GM12878 (cell line): ENCODE results near the gene MKNK1. TPM values are rescaled to one million over a fixed set of nuclear protein-coding genes. Genes with fewer than 3 reads are reported as not detected.

Experiments used
- ATAC-seq: fragments of 200-7000 bp; cut with Tn5 transposase; 3 replicates; pipeline ENCODE4 v1.9.1; 2020; ENCODE audit warnings: mild to moderate bottlenecking, moderate library complexity
- BruUV-seq: library from RNA; stranded (reverse); fragments of 400-500 nt; replicated peaks from 2 replicates; lab custom pipeline; 2021; lab: Mats Ljungman, UMichigan
- CTCF ChIA-PET: fragments of 300-600 bp; sonication (Branson Sonifier 250); formaldehyde crosslinking; extraction: SDS; loops from one replicate; lab custom pipeline; 2021; ENCODE audit warnings: inconsistent platforms; lab: Yijun Ruan, JAX
- POLR2A ChIA-PET: fragments of 350-600 bp; formaldehyde crosslinking; extraction: SDS; loops from one replicate; lab custom pipeline; 2021; ENCODE audit warnings: inconsistent platforms; lab: Charles Lee
- RAD21 ChIA-PET: fragments of 300-600 bp; sonication (Branson Sonifier 250); formaldehyde crosslinking; loops from one replicate; lab custom pipeline; 2023; ENCODE audit warnings: antibody characterized with exemption; ENCODE audit not compliant: unreplicated experiment; lab: Charles Lee
- SMC1A ChIA-PET: fragments of 300-600 bp; sonication (Branson Sonifier 250); formaldehyde crosslinking; loops from one replicate; lab custom pipeline; 2023; ENCODE audit not compliant: unreplicated experiment, uncharacterized antibody; lab: Charles Lee
- DNase-seq: peaks from one replicate; pipeline ENCODE4 v3.0.0-alpha.2; 2011; ENCODE audit warnings: low read depth, low spot score
- FAIRE-seq: peaks from 3 replicates; lab custom pipeline; 2011; peaks lifted over from hg19 to GRCh38; lab: Jason Lieb, UNC
- H2AFZ ChIP-seq: 2 replicates; pipeline ENCODE4 v1.6.0; 2011; ENCODE audit warnings: low read depth, low read length, control low read depth; ENCODE audit not compliant: control insufficient read depth
- H3K27ac ChIP-seq: 2 replicates; pipeline ENCODE4 v1.5.1; 2011; ENCODE audit warnings: control low read depth; ENCODE audit not compliant: control insufficient read depth, insufficient read depth
- H3K27me3 ChIP-seq, 2 experiments: replicated peaks in 1 of 2; 2 replicates each; pipeline versions ENCODE4 v1.6.0 to v1.6.1; 2011; ENCODE audit warnings: low read length in 1 of 2; ENCODE audit not compliant: control insufficient read depth in 2 of 2, insufficient read depth in 2 of 2
- H3K36me3 ChIP-seq, 2 experiments: 2 replicates each; pipeline ENCODE4 v1.5.1; 2011; ENCODE audit warnings: low read length in 1 of 2; ENCODE audit not compliant: control insufficient read depth in 2 of 2, insufficient read depth in 2 of 2
- H3K4me1 ChIP-seq: 2 replicates; pipeline ENCODE4 v1.6.1; 2011; ENCODE audit warnings: mild to moderate bottlenecking, low read length, moderate library complexity, mixed read lengths; ENCODE audit not compliant: control insufficient read depth, insufficient read depth
- H3K4me2 ChIP-seq: 2 replicates; pipeline ENCODE4 v1.6.0; 2011; ENCODE audit warnings: control low read depth; ENCODE audit not compliant: control insufficient read depth, insufficient read depth
- H3K4me3 ChIP-seq: fragments of 200-600 bp; sonication (generic); 2 replicates; pipeline ENCODE4 v1.5.1; 2016
- H3K79me2 ChIP-seq: 2 replicates; pipeline ENCODE4 v1.6.0; 2011; ENCODE audit warnings: low read length; ENCODE audit not compliant: control insufficient read depth, insufficient read depth
- H3K9ac ChIP-seq: 2 replicates; pipeline ENCODE4 v1.8.0; 2011; ENCODE audit warnings: low read length, control low read depth, mixed read lengths; ENCODE audit not compliant: control insufficient read depth, insufficient read depth
- H3K9me3 ChIP-seq: replicated peaks from 3 replicates; pipeline ENCODE4 v1.5.1; 2011; ENCODE audit warnings: mild to moderate bottlenecking, low read length; ENCODE audit not compliant: control insufficient read depth, insufficient read depth
- H4K20me1 ChIP-seq: 2 replicates; pipeline ENCODE4 v1.6.0; 2011; ENCODE audit not compliant: control insufficient read depth, insufficient read depth
- DPF2 ChIP-seq: fragments of 450-650 bp; IDR thresholded peaks from 2 replicates; pipeline ENCODE4 v1.6.1; 2017; ENCODE audit warnings: mild to moderate bottlenecking
- EGR1 ChIP-seq, 2 experiments: IDR thresholded peaks; 1 replicate in 1 of 2; 2 replicates in 1 of 2; pipeline ENCODE4 v1.6.1; 2011 to 2012; ENCODE audit warnings: low read depth in 2 of 2, low read length in 2 of 2, borderline replicate concordance in 1 of 2, mild to moderate bottlenecking in 1 of 2, moderate library complexity in 1 of 2
- GATAD2B ChIP-seq: fragments of 450-650 bp; conservative IDR thresholded peaks from 2 replicates; pipeline ENCODE4 v1.6.1; 2017; ENCODE audit warnings: low read depth, mild to moderate bottlenecking, moderate library complexity
- KDM1A ChIP-seq: fragments of 200-600 bp; sonication (generic); IDR thresholded peaks from 2 replicates; pipeline ENCODE4 v1.6.1; 2016; ENCODE audit warnings: borderline replicate concordance
- MYC ChIP-seq: IDR thresholded peaks from 2 replicates; pipeline ENCODE4 v1.6.1; 2011; ENCODE audit warnings: mild to moderate bottlenecking, low read length, moderate library complexity, inconsistent platforms; ENCODE audit not compliant: insufficient read depth, insufficient replicate concordance, insufficient read length, severe bottlenecking
- NFYA ChIP-seq: IDR thresholded peaks from 2 replicates; pipeline ENCODE4 v1.6.1; 2011; ENCODE audit warnings: low read depth, mild to moderate bottlenecking, low read length, improper control_type of control experiment, borderline replicate concordance
- NR2C2 ChIP-seq: IDR thresholded peaks from 2 replicates; pipeline ENCODE4 v1.6.1; 2011; ENCODE audit warnings: borderline replicate concordance, low read depth; ENCODE audit not compliant: control insufficient read depth, insufficient read length
- RAD21 ChIP-seq: IDR thresholded peaks from 2 replicates; pipeline ENCODE4 v1.6.1; 2011; ENCODE audit warnings: mild to moderate bottlenecking, low read depth, low read length, moderate library complexity; ENCODE audit not compliant: insufficient read depth
- SMAD5 ChIP-seq: IDR thresholded peaks from 2 replicates; pipeline ENCODE4 v1.6.1; 2016; ENCODE audit warnings: antibody characterized with exemption, low read depth
- TCF7 ChIP-seq: IDR thresholded peaks from 2 replicates; pipeline ENCODE4 v1.6.1; 2014; ENCODE audit warnings: antibody characterized with exemption, borderline replicate concordance
- ZNF207 ChIP-seq: fragments of 450-650 bp; IDR thresholded peaks from 2 replicates; pipeline ENCODE4 v1.6.1; 2014; ENCODE audit warnings: antibody characterized with exemption, mild to moderate bottlenecking, borderline replicate concordance
- WGBS: methylation state at CpG from one replicate; pipeline ENCODE4 v1.1.6; 2016; ENCODE audit warnings: low lambda C conversion rate; ENCODE audit not compliant: insufficient replicate concordance, insufficient coverage; ENCODE audit errors: missing lambda C conversion rate; 5-methylcytosine and 5-hydroxymethylcytosine counted together
- in situ Hi-C: fragments of 300-500 bp; cut with MboI; formaldehyde crosslinking; loops from 9 replicates; pipeline ENCODE4 v1.14.3; 2018; ENCODE audit warnings: mixed read lengths
- intact Hi-C: fragments of 100-400 bp; cut with micrococcal nuclease; formaldehyde crosslinking; loops from one replicate; pipeline ENCODE4 v1.14.2; 2022; ENCODE audit not compliant: unreplicated experiment
- polyA plus RNA-seq, 11 experiments: library from polyadenylated mRNA; depleted of rRNA in 4 of 11; unstranded in 6 of 11; stranded (reverse) in 5 of 11; fragments of >200 nt; fragmentation: Nextera tagmentation in 4 of 11; fragmentation: Illumina TruSeq in 1 of 11; extraction: Ambion mirVana in 4 of 11; extraction: Trizol in 1 of 11; gene quantifications; 1 replicate in 1 of 11; 2 replicates in 10 of 11; pipeline versions ENCODE4 v1.2.1 to v1.2.3, GENCODE V29; 2011 to 2016; ENCODE audit warnings: inconsistent platforms in 2 of 11, missing spikeins in 2 of 11, low read depth in 1 of 11
- total RNA-seq, 4 experiments: library from RNA; depleted of rRNA in 3 of 4; stranded (reverse); fragments of >200 nt in 3 of 4; fragmentation: Illumina TruSeq in 1 of 4; extraction: Trizol in 1 of 4; gene quantifications; 2 replicates each; pipeline versions ENCODE4 v1.2.1 to v1.2.3, GENCODE V29; 2013 to 2021
- TF ChIP-seq, protein P1 (sequence below): fragments of 450-650 bp; IDR thresholded peaks from 2 replicates; pipeline ENCODE4 v1.6.1; 2016; ENCODE audit warnings: mild to moderate bottlenecking
- TF ChIP-seq, protein P2 (sequence below): fragments of 450-650 bp; IDR thresholded peaks from 2 replicates; pipeline ENCODE4 v1.6.1; 2017; ENCODE audit warnings: mild to moderate bottlenecking, moderate library complexity
- TF ChIP-seq, protein P3 (sequence below): IDR thresholded peaks from 2 replicates; pipeline ENCODE4 v1.6.1; 2011; ENCODE audit warnings: low read depth, low read length, improper control_type of control experiment, borderline replicate concordance

Gene MKNK1
- total and polyA plus RNA-seq, 10 of the 15 experiments (the other 5 are each of a cell fraction or from before 2014, with no cell fraction given), result 13.7 to 29.9 (median 26.5) TPM

DNA sequence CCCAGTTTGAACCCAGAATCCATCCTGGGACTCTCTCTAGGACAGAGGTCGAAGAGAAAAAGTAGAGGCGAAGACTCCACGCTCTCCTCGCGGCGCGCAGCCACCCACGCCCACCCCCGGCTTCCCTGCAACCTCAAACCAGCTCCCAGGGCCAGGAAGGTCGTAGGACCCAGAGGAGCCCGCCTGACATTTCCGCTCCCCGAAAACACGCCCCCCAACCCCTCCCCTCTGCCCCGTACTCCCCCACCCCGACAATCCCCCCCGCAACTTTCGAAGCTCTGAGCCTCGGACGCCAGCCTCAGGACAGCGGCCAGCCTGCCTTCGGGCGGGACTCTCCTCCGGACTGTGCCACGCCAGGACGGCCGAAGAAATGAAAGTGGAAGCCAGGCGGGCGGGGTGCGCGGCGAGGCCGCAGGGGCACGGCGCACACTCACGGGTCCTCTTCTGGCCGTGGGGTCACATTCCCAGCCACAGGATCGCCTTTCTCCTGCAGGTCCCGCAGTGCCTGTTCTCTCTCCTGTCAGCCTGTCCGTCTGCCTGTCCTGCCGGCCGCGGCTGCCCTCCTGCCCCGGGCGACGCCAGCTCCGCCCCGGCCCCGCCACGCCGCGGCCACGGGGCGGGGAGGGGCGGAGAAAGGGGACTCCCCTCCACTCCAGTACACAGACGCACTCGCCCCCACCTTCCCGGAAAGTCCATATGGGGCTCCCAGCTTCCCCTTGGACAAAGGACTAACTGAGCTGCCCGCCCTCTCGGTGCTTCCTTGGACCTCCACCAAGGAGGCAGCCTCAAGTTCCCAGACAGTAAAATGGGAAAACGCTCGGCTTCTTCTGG lies 12.4 kb upstream of the MKNK1 start, which contains the start of gene MOB3C:
MOB3C (minus strand) TSS at position 535 of the 831 bp plus-strand sequence. CDS start 3,490 bp downstream, outside the sequence.
- Histone ChIP-seq H3K79me2 (peaks cover 33% of the 10 kb centered on the region), H3K9me3 (no peaks in the 10 kb centered on the region), H3K4me1 (peaks cover 48% of the 10 kb centered on the region), H3K27me3 (no peaks in the 10 kb centered on the region), H3K9ac (peak within 1 kb of the TSS; percentile 72), H3K36me3 (no peaks in the 10 kb centered on the region), H4K20me1 (no peaks in the 10 kb centered on the region), H3K27ac (peak within 1 kb of the TSS; percentile 84), H3K4me2 (peak within 1 kb of the TSS; percentile 95), H3K4me3 (peak within 1 kb of the TSS; percentile 96), H2AFZ (peak within 1 kb of the TSS; percentile 93)
- under 1% methylated on average over 25 of the region's 62 CpGs for WGBS
- SMC1A ChIA-PET, result interaction anchor here (0.6 to 5.7 kb wide), 8 partner anchors 11 to 102 kb away, joined by 3 to 53 read pairs (median 4); partner anchors contain the start of genes ATPAF1, EFCAB14 and MKNK1
- intact Hi-C loops (loop anchor here (5.0 kb wide), 2 partner anchors 51 to 101 kb away; partner anchors contain the start of genes ATPAF1 and EFCAB14), in situ Hi-C loops (no loop called here)
- peak; percentile 82 for ATAC-seq
- FAIRE-seq, result no peak
- RAD21 ChIA-PET, result interaction anchor here (0.9 to 4.3 kb wide), 7 partner anchors 10 to 108 kb away, joined by 3 to 41 read pairs (median 7); partner anchors contain the start of genes EFCAB14 and MKNK1
- no TSS peak for BruUV-seq
- CTCF ChIA-PET, result interaction anchor here (0.6 to 4.3 kb wide), 12 partner anchors 10 to 169 kb away, joined by 3 to 30 read pairs (median 3); partner anchors contain the start of gene MKNK1
- POLR2A ChIA-PET, result interaction anchor here (0.7 to 8.8 kb wide), 6 partner anchors 12 to 312 kb away, joined by 3 to 124 read pairs (median 6); partner anchors contain the start of genes ATPAF1 and MKNK1
- DNase-seq, result peak; percentile 15
- TF ChIP-seq KDM1A (no peak), ZNF207 (0 out of 2 replicates have a peak, but pooled peaks have one; percentile 42), GATAD2B (peak; percentile 75), SMAD5 (no peak), MYC (no peak), TCF7 (no peak), DPF2 (peak; percentile 77; the same call in 1 of the 2 replicates), RAD21 (no peak), NR2C2 (no peak), EGR1 (IDR thresholded peaks at IDR 0.05; ENCODE audit: borderline replicate concordance in 1 of 2, low read depth in 2 of 2, low read length in 2 of 2) (peak in 1 of 2 experiments; percentile 99; a peak in 2 of 3 replicates), NFYA (no peak)
- TF ChIP-seq, protein P1, sequence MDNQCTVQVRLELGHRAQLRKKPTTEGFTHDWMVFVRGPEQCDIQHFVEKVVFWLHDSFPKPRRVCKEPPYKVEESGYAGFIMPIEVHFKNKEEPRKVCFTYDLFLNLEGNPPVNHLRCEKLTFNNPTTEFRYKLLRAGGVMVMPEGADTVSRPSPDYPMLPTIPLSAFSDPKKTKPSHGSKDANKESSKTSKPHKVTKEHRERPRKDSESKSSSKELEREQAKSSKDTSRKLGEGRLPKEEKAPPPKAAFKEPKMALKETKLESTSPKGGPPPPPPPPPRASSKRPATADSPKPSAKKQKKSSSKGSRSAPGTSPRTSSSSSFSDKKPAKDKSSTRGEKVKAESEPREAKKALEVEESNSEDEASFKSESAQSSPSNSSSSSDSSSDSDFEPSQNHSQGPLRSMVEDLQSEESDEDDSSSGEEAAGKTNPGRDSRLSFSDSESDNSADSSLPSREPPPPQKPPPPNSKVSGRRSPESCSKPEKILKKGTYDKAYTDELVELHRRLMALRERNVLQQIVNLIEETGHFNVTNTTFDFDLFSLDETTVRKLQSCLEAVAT, result 0 out of 2 replicates have a peak, but pooled peaks have one; percentile 46
- TF ChIP-seq, protein P2, sequence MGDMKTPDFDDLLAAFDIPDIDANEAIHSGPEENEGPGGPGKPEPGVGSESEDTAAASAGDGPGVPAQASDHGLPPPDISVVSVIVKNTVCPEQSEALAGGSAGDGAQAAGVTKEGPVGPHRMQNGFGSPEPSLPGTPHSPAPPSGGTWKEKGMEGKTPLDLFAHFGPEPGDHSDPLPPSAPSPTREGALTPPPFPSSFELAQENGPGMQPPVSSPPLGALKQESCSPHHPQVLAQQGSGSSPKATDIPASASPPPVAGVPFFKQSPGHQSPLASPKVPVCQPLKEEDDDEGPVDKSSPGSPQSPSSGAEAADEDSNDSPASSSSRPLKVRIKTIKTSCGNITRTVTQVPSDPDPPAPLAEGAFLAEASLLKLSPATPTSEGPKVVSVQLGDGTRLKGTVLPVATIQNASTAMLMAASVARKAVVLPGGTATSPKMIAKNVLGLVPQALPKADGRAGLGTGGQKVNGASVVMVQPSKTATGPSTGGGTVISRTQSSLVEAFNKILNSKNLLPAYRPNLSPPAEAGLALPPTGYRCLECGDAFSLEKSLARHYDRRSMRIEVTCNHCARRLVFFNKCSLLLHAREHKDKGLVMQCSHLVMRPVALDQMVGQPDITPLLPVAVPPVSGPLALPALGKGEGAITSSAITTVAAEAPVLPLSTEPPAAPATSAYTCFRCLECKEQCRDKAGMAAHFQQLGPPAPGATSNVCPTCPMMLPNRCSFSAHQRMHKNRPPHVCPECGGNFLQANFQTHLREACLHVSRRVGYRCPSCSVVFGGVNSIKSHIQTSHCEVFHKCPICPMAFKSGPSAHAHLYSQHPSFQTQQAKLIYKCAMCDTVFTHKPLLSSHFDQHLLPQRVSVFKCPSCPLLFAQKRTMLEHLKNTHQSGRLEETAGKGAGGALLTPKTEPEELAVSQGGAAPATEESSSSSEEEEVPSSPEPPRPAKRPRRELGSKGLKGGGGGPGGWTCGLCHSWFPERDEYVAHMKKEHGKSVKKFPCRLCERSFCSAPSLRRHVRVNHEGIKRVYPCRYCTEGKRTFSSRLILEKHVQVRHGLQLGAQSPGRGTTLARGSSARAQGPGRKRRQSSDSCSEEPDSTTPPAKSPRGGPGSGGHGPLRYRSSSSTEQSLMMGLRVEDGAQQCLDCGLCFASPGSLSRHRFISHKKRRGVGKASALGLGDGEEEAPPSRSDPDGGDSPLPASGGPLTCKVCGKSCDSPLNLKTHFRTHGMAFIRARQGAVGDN, result 0 out of 2 replicates have a peak, but pooled peaks have one; percentile 44
- TF ChIP-seq, protein P3, sequence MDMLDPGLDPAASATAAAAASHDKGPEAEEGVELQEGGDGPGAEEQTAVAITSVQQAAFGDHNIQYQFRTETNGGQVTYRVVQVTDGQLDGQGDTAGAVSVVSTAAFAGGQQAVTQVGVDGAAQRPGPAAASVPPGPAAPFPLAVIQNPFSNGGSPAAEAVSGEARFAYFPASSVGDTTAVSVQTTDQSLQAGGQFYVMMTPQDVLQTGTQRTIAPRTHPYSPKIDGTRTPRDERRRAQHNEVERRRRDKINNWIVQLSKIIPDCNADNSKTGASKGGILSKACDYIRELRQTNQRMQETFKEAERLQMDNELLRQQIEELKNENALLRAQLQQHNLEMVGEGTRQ, result no peak
